Effector memory CD4-positive, alpha-beta T cell (primary cell): ENCODE measurements around the gene FYN.

Experiments used
- DNase-seq, 3 donors: peaks; one replicate each; pipeline ENCODE4 v3.0.0-alpha.2; 2020
- H3K27ac ChIP-seq: 2 replicates; pipeline ENCODE4 v1.7.0; 2013; ENCODE audit warnings: mild to moderate bottlenecking, low read length, moderate library complexity; ENCODE audit not compliant: insufficient read depth, poor library complexity, severe bottlenecking
- H3K27me3 ChIP-seq: replicated peaks from 2 replicates; pipeline ENCODE4 v1.7.0; 2013; ENCODE audit warnings: mild to moderate bottlenecking, low read length; ENCODE audit not compliant: insufficient read depth, control insufficient read depth, poor library complexity, severe bottlenecking
- H3K36me3 ChIP-seq: 2 replicates; pipeline ENCODE4 v1.7.0; 2013; ENCODE audit warnings: mild to moderate bottlenecking, low read length, moderate library complexity; ENCODE audit not compliant: control insufficient read depth, insufficient read depth
- H3K4me1 ChIP-seq: 2 replicates; pipeline ENCODE4 v1.7.0; 2013; ENCODE audit warnings: low read length, mild to moderate bottlenecking; ENCODE audit not compliant: control insufficient read depth, insufficient read depth, poor library complexity, severe bottlenecking
- H3K4me3 ChIP-seq: 2 replicates; pipeline ENCODE4 v1.7.0; 2013; ENCODE audit warnings: low read length, low read depth, mild to moderate bottlenecking; ENCODE audit not compliant: insufficient read depth, poor library complexity, severe bottlenecking
- H3K9me3 ChIP-seq: 2 replicates; pipeline ENCODE4 v1.7.0; 2013; ENCODE audit warnings: mild to moderate bottlenecking, low read length, moderate library complexity; ENCODE audit not compliant: control insufficient read depth

FYN gene

DNA sequence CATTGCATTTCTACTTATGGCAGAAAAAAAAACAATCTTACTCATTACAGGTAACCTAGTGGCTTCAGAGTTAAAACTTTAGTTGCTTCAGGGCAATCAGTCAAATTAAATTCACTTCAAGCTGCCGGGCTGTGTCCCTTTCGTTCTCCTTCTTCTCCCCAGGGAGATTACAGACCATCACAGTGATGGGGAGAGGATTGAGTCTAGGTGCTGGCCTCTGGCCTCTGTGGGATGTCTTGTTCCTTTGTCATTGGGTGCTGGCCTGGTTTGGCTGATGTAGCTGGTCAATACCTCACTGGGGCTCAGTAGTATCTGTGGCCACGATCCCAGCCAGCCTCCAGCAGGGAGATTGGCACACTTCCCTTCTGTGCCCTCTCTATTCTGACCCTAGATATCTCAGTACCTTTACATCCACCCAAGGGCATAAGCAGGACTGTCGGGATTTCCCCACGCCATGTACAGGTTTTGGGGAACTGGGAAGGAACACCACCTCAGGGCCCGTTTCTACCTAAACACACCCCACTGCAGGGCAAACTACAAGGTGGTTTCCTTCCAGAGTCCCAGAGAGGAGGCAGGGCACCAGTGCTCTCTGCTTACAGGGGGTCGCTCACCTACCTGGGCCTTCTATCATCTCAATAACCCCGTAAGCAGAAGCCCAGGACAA, 15.4 kb downstream of the FYN start:
- Histone ChIP-seq H3K27ac (peak overlapping the region; percentile 42), H3K27me3 (no peaks in the 10 kb centered on the region), H3K4me1 (peaks cover 61% of the 10 kb centered on the region)

DNA sequence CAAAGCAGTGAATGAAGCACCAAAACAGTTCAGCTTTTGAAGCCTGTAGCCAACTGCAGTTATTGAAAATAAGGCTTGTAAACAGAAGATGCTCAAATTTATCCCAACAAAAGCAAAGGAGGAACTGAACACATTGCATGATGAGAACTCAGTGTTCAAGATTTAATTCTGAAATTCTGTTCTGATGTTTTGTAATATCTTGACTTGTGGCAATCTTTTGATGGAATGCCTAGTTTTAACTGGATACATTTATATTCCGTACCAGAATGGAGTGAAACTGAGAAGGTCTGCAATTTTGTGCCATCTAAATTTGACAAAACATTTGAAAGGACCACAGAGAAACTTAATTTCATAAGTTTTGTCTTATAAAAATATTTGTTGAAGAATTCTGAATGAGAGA, 17.5 kb downstream of the FYN start:
- H3K27ac ChIP-seq, result no peak overlapping the region
- H3K27me3 ChIP-seq, result no peaks in the 10 kb centered on the region
- H3K4me3 ChIP-seq, result no peak overlapping the region
- H3K4me1 ChIP-seq, result peaks cover 54% of the 10 kb centered on the region
- no peak for DNase-seq
- no peaks in the 10 kb centered on the region for H3K9me3 ChIP-seq
- peaks cover 3% of the 10 kb centered on the region for H3K36me3 ChIP-seq

More for the DNA sequence above, 15.4 kb downstream of the FYN start:
- peaks cover 3% of the 10 kb centered on the region for H3K36me3 ChIP-seq
- no peak overlapping the region for H3K4me3 ChIP-seq
- DNase-seq, result no peak
- H3K9me3 ChIP-seq, result no peaks in the 10 kb centered on the region

DNA sequence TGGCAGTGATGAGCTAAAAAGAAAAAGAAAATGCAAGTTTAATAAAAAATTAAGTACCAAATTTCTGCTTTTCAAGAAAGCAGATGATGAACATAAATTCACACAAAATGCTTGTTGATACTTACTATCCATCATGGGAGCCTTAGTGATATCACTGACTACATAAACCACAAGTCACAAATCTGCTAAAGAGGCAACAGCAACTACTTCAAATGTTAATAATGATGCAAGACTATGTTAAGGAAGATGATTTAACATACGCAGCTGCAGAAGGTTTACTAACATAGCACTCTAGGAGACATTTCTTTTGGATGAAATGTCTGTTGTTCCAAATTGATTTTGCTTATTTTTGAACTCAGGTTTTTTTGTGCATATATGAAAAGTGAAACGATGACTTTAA, 18.6 kb downstream of the FYN start:
- no peak overlapping the region for H3K27ac ChIP-seq
- no peak overlapping the region for H3K4me3 ChIP-seq
- H3K36me3 ChIP-seq, result peaks cover 3% of the 10 kb centered on the region
- H3K27me3 ChIP-seq, result no peaks in the 10 kb centered on the region
- no peaks in the 10 kb centered on the region for H3K9me3 ChIP-seq
- peaks cover 60% of the 10 kb centered on the region for H3K4me1 ChIP-seq
- no peak for DNase-seq

DNA sequence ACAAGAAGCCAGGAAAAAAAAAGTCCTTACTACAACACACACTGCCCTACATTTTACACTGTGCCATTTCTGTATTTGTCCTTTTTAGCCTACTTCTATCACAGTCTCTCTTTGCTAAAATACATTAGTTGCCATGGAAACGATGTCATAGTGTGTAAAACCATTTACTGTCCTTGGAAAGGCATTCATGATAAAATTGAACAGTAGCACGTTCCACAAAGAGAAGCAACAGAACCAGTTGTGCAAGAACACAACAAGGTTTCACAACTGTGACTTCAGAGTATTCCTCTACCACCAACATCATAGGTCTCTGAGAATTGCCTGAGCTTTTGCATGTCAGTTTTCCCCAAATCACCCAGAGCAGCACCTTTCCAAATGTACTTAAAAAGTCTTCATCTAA, 20.5 kb downstream of the FYN start:
- Histone ChIP-seq H3K4me1 (peaks cover 55% of the 10 kb centered on the region), H3K27ac (peak overlapping the region; percentile 5)

DNA sequence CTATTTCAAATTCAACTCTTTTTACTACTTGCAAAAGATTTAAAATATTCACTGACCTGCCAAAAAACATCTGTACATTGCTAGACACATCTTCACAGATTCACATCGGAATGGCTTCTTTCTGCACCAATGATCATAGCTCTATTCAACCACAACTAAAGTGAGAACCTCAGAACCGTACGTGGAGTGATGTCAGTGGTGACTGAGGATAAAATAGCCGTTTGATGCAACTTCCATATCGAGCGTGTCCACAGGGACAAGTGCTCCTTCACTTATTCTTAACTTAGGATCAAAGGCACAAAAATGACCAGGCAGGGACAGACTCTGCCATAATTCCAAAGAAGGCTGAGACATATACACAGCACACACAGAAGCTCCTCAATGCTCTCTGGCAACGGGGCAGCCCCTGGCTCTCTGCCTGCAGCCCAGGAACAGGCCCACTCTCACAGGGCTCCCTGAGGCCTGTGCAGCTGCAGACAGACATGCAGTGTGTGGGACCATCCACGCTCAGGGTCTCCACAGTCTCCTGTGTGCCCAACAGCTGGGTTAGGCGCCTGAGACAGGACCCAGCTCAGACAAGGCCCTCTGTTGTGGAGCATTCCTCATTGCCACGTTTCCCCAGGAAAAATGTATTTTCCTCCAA, 22.8 kb downstream of the FYN start:
- Histone ChIP-seq H3K27ac (peak overlapping the region; percentile 38), H3K9me3 (no peaks in the 10 kb centered on the region), H3K4me3 (no peak overlapping the region), H3K36me3 (peaks cover 3% of the 10 kb centered on the region), H3K4me1 (peaks cover 59% of the 10 kb centered on the region), H3K27me3 (no peaks in the 10 kb centered on the region)
- no peak for DNase-seq

More for the DNA sequence above, 20.5 kb downstream of the FYN start:
- Histone ChIP-seq H3K4me3 (no peak overlapping the region), H3K9me3 (no peaks in the 10 kb centered on the region), H3K36me3 (peaks cover 3% of the 10 kb centered on the region), H3K27me3 (no peaks in the 10 kb centered on the region)
- DNase-seq, result no peak

DNA sequence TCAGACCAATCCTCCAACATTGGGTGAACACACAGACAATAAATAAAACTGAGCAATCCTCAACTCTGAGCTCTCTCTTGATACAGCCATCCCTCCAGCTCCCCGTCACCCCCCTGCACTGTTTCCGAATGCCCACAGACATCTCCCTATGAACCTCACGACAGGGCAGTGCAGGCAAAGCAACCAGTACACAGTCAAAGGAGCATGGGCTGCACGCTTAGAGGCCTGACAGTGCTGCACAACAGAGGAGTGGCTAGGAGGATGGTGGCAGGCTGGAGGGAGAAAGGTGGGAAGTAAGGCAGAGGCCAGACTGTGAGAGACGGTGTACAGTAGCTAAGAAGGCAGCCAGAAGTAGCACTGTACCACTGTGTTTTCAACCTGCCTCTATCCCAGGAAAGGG, 24.0 kb downstream of the FYN start:
- H3K27ac ChIP-seq, result no peak overlapping the region

DNA sequence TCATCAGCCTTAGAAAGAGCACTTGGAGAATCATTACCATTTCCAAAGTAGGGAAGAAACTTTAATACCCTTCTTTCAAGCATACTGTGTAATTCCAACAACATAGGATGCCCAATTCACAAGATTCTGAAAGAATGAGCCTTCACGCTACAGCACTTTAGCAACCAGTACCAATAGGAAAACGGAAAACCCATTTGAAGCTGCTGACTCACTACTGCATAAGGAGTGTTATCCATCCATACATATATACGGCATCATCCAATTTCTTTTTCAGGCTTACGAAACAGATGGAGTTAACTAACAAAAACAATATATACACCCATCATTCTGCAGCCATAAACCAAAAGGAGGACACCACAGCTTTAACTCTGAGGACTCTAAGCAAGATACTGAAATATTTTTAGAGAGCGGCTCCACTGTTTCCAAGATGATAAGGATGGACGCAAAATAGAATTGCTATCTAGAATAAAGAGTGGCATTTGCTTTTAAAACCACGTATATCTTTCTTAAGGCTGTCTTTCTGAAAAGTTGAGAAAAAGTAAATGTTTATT, 24.9 kb downstream of the FYN start:
- H3K27ac ChIP-seq, result no peak overlapping the region
- no peaks in the 10 kb centered on the region for H3K36me3 ChIP-seq
- H3K27me3 ChIP-seq, result no peaks in the 10 kb centered on the region
- peaks cover 72% of the 10 kb centered on the region for H3K4me1 ChIP-seq
- H3K4me3 ChIP-seq, result no peak overlapping the region
- no peak for DNase-seq
- no peaks in the 10 kb centered on the region for H3K9me3 ChIP-seq

More for the DNA sequence above, 24.0 kb downstream of the FYN start:
- no peaks in the 10 kb centered on the region for H3K27me3 ChIP-seq
- H3K4me3 ChIP-seq, result no peak overlapping the region
- peaks cover 67% of the 10 kb centered on the region for H3K4me1 ChIP-seq
- peaks cover 3% of the 10 kb centered on the region for H3K36me3 ChIP-seq
- DNase-seq, result no peak
- no peaks in the 10 kb centered on the region for H3K9me3 ChIP-seq

DNA sequence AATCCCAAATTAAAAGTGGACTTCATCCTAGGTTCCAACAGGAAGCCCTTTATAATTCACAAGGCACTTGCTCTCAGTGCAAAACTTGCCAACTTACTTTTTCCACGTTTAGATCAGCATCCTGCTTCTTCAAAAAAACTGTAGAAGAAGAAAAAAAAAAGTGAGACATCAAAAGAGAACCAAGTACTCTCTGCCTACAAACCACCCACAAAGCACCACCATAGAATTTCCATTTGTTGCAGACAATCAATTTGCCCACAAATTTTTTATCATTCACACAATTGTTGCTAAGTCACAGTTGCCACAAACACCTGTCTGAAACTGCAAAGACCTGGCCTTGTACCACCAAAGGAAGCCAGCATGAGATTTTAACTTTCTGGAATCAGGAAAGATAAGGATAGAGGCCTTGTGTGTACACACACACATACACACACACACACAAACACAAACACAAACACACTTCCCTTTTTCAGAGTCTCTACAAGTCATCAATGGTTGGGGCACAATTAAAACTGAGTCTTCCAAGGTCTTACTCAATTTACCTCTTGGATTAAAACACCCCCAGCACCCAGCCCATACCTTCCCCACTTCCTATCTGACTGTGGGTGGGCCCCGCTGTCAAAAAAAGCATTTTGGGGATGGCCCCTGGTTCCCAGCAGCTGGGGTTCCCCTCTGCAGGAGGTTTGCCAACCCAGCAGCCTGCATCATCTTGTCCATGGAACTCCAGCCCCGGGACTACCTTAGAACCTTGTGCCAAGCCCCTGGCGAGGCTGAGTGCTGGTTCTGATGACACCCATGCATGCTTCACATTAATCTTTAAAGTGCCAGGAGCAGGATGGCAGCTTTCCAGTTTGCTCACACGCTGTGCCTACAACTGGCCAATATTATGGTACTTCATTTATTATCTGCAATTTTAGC, 26.5 kb downstream of the FYN start:
- Histone ChIP-seq H3K4me1 (peaks cover 77% of the 10 kb centered on the region), H3K36me3 (no peaks in the 10 kb centered on the region), H3K27ac (peak overlapping the region; percentile 58), H3K9me3 (no peaks in the 10 kb centered on the region), H3K4me3 (no peak overlapping the region), H3K27me3 (no peaks in the 10 kb centered on the region)
- DNase-seq, result no peak

DNA sequence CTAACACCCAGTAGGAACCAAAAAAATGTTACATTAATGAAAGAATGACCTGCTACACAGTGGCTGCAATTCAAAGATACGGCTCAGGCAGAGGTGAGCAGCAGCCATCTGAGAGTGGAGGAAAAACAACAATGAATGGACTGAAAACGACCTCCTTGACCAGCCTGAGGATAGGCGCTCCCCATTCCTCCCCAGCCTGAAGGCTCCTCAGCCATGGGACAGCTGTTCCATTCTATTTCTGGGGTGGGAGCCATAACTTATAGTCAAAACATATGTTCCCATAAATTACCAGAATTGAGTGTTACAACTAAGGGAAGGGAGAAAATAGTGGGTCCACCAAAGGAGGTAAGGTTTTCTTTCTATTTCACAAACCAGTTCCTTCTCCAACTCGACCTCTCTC, 27.2 kb downstream of the FYN start:
- H3K27me3 ChIP-seq, result no peaks in the 10 kb centered on the region
- H3K9me3 ChIP-seq, result no peaks in the 10 kb centered on the region
- H3K4me3 ChIP-seq, result no peak overlapping the region
- no peaks in the 10 kb centered on the region for H3K36me3 ChIP-seq
- peaks cover 79% of the 10 kb centered on the region for H3K4me1 ChIP-seq
- no peak for DNase-seq
- peak overlapping the region; percentile 58 for H3K27ac ChIP-seq
